ENCODE measurements around the gene CLDN5. TPM values are rescaled to one million over a fixed set of nuclear protein-coding genes. Genes with fewer than 3 reads are reported as not detected.

CLDN5 gene
- total RNA-seq, 1 donor from 2014 or later: 228 TPM

GRCh38 chr22:19513823-19514222, 10.4 kb downstream of the CLDN5 start:
- Histone ChIP-seq H3K36me3 (no peaks in the 10 kb centered on the region), H3K4me1 (no peaks in the 10 kb centered on the region), H3K27me3 (no peaks in the 10 kb centered on the region), H3K9me3 (no peaks in the 10 kb centered on the region), H3K27ac (no peak overlapping the region), H3K4me3 (no peak overlapping the region)
- no peak for DNase-seq (ENCODE audit: extremely low spot score in 2 of 2)
- intact Hi-C loops (cut with DNase I): no loop called here
- TF ChIP-seq POLR2AphosphoS5 (IDR thresholded peaks at IDR 0.05; ENCODE audit: insufficient read depth in 1 of 2, low read depth in 1 of 2): no peak
- TF ChIP-seq POLR2A (IDR thresholded peaks at IDR 0.05): no peak
- no peak for TF ChIP-seq CTCF (IDR thresholded peaks at IDR 0.05)

GRCh38 chr22:19510919-19511341, 13.3 kb downstream of the CLDN5 start:
- no peak overlapping the region for H3K4me3 ChIP-seq
- no peak for DNase-seq (ENCODE audit: extremely low spot score in 2 of 2)
- H3K36me3 ChIP-seq: no peaks in the 10 kb centered on the region
- TF ChIP-seq POLR2AphosphoS5 (IDR thresholded peaks at IDR 0.05; ENCODE audit: insufficient read depth in 1 of 2, low read depth in 1 of 2): peak in 1 of 2 donors; percentile 48
- no peak for TF ChIP-seq CTCF (IDR thresholded peaks at IDR 0.05)
- H3K27me3 ChIP-seq: no peaks in the 10 kb centered on the region
- H3K9me3 ChIP-seq: no peaks in the 10 kb centered on the region
- H3K27ac ChIP-seq: no peak overlapping the region
- intact Hi-C loops (cut with DNase I): no loop called here
- no peaks in the 10 kb centered on the region for H3K4me1 ChIP-seq

GRCh38 chr22:19509923-19510322, 14.3 kb downstream of the CLDN5 start:
- DNase-seq (ENCODE audit: extremely low spot score in 2 of 2): no peak
- H3K36me3 ChIP-seq: no peaks in the 10 kb centered on the region
- H3K9me3 ChIP-seq: no peaks in the 10 kb centered on the region
- H3K27me3 ChIP-seq: no peaks in the 10 kb centered on the region
- TF ChIP-seq POLR2AphosphoS5 (IDR thresholded peaks at IDR 0.05; ENCODE audit: insufficient read depth in 1 of 2, low read depth in 1 of 2): no peak
- TF ChIP-seq CTCF (IDR thresholded peaks at IDR 0.05): no peak
- no peak for TF ChIP-seq POLR2A (IDR thresholded peaks at IDR 0.05)
- H3K27ac ChIP-seq: no peak overlapping the region
- no peaks in the 10 kb centered on the region for H3K4me1 ChIP-seq
- no peak overlapping the region for H3K4me3 ChIP-seq
- intact Hi-C loops (cut with DNase I): loop anchor here (10.0 kb wide), 1 partner anchor 95 kb away; no protein-coding TSS in a partner anchor

GRCh38 chr22:19509191-19509590, 15.0 kb downstream of the CLDN5 start:
- Histone ChIP-seq H3K4me3 (no peak overlapping the region), H3K27me3 (no peaks in the 10 kb centered on the region), H3K9me3 (no peaks in the 10 kb centered on the region), H3K27ac (no peak overlapping the region), H3K4me1 (no peaks in the 10 kb centered on the region), H3K36me3 (no peaks in the 10 kb centered on the region)
- no peak for DNase-seq (ENCODE audit: extremely low spot score in 2 of 2)
- intact Hi-C loops (cut with DNase I): loop anchor here (10.0 kb wide), 1 partner anchor 96 kb away; no protein-coding TSS in a partner anchor
- no peak for TF ChIP-seq CTCF (IDR thresholded peaks at IDR 0.05)
- no peak for TF ChIP-seq POLR2A (IDR thresholded peaks at IDR 0.05)
- TF ChIP-seq POLR2AphosphoS5 (IDR thresholded peaks at IDR 0.05; ENCODE audit: insufficient read depth in 1 of 2, low read depth in 1 of 2): no peak

- TF ChIP-seq POLR2A (IDR thresholded peaks at IDR 0.05) (no peak), POLR2AphosphoS5 (IDR thresholded peaks at IDR 0.05; ENCODE audit: insufficient read depth in 1 of 2, low read depth in 1 of 2) (no peak), CTCF (IDR thresholded peaks at IDR 0.05) (no peak)
- DNase-seq (ENCODE audit: extremely low spot score in 2 of 2): no peak
- Histone ChIP-seq H3K27ac (no peak overlapping the region), H3K36me3 (no peaks in the 10 kb centered on the region), H3K4me3 (no peak overlapping the region), H3K4me1 (no peaks in the 10 kb centered on the region), H3K9me3 (no peaks in the 10 kb centered on the region), H3K27me3 (no peaks in the 10 kb centered on the region)
- intact Hi-C loops (cut with DNase I): loop anchor here (10.0 kb wide), 1 partner anchor 97 kb away; no protein-coding TSS in a partner anchor
Observed at GRCh38 chr22:19508024-19508776, 16.0 kb downstream of the CLDN5 start.
